Transverse colon (tissue), 3 donors: ENCODE measurements around the gene PARD6B.

Experiments used
- EP300 ChIP-seq: sonication (generic); formaldehyde crosslinking; IDR thresholded peaks from one replicate; pipeline ENCODE4 v1.6.1; 2017; ENCODE audit warnings: antibody characterized with exemption, low read depth
- POLR2A ChIP-seq: fragments of 450-650 bp; IDR thresholded peaks from one replicate; pipeline ENCODE4 v1.6.1; 2016; ENCODE audit warnings: antibody characterized with exemption, mild to moderate bottlenecking, moderate library complexity
- TF ChIP-seq, protein P1 (sequence below), 5 experiments: fragments of 200-600 bp in 3 of 5; fragments of 450-650 bp in 2 of 5; sonication (generic) in 3 of 5; IDR thresholded peaks; 1 replicate in 2 of 5; 2 replicates in 3 of 5; pipeline ENCODE4 v1.5.1; 2016 to 2017; ENCODE audit warnings: antibody characterized with exemption in 5 of 5, inconsistent platforms in 3 of 5, mild to moderate bottlenecking in 2 of 5, moderate library complexity in 1 of 5

- no peak for TF ChIP-seq POLR2A
- TF ChIP-seq, protein P1, sequence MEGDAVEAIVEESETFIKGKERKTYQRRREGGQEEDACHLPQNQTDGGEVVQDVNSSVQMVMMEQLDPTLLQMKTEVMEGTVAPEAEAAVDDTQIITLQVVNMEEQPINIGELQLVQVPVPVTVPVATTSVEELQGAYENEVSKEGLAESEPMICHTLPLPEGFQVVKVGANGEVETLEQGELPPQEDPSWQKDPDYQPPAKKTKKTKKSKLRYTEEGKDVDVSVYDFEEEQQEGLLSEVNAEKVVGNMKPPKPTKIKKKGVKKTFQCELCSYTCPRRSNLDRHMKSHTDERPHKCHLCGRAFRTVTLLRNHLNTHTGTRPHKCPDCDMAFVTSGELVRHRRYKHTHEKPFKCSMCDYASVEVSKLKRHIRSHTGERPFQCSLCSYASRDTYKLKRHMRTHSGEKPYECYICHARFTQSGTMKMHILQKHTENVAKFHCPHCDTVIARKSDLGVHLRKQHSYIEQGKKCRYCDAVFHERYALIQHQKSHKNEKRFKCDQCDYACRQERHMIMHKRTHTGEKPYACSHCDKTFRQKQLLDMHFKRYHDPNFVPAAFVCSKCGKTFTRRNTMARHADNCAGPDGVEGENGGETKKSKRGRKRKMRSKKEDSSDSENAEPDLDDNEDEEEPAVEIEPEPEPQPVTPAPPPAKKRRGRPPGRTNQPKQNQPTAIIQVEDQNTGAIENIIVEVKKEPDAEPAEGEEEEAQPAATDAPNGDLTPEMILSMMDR (IDR thresholded peaks at IDR 0.05), result no peak
- TF ChIP-seq EP300, result no peak
Measured at GRCh38 chr20:50693001-50693400, 38.4 kb upstream of the PARD6B start.
